Stimulated activated CD4-positive, alpha-beta T cell treated with anti-CD3 and anti-CD28 coated beads, Interleukin-1b, Interleukin-23, amount 100 ng/mL, for 4 hours (primary cell): ENCODE data around the gene SOX5.

ENCODE experiments used
- DNase-seq, 2 donors: peaks; one replicate each; pipeline ENCODE4 v3.0.0-alpha.2; 2020; ENCODE audit warnings: low read depth in 2 of 2

The SOX5 gene

DNA sequence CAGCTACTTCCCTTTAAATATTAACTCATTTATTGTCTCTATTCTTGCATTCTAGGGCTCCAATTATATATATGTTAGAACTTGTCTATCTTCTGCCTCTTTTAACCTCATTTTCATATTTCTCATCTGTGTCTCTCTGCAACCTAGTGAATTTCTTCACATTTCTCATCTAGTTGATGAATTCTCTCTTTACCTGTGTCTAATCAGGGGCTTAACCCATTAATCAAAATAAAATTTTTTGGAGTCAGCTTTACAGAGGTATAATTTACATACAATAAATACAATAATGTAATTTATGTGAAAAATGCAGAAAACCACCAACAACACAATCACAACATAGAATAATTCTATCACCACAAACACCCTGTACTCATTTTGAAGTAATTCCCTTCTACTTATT, 255.2 kb downstream of the SOX5 start:
- no peak for DNase-seq

DNA sequence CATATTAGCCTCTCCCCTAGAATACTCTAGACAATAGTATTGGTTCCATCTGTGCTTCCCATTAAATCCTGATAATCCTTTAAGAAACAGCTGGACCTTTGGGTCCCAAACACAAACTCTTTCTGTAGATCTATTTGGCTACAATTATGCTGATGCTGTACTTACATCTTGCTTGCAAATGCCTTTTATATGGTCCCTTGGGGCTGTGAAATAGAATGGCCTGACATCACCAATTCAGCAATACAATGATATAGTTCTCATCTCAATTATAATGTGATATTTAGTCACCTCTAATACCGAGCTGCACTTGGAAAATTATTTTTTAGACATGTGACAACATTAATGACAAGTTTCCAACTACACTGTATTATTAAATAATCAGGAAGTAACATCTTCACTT, 261.5 kb downstream of the SOX5 start:
- no peak for DNase-seq

DNA sequence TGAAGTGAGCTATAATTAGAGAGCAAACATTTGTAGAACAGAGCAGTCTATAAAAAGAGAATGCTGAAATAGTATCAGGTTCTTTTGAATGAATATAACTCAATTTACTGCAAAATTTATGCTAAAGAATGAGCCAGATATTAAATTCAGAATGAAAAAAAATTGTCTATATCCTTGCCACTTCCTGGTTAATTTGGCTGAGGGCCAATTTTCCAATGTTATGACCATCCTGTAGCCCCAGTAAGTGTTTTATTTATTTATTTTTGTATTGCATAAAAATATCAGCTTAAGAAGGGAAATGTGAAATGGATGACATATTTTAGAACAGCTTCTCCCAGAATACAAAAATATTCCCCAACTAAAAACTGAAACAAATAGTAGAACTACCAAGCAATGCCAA, 263.4 kb downstream of the SOX5 start:
- DNase-seq = no peak

DNA sequence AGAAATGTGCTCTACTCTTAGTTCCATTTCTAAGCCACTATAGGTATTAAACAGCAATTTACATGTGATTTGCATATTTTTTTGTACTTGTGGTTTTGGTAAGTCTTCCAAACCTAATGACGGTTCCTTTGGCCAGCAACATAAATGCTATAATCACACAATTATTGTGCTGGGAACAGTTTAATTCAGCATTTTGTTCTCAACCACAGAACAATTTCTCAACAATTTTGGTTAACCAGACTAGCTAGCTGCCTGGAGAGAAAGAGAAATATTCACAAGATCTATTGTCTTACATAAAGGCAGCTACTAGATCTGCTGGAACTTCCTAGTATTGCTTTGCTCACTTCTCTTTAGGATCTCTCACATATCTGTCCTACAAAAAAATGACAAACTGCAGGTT, 265.3 kb downstream of the SOX5 start:
- DNase-seq = no peak

DNA sequence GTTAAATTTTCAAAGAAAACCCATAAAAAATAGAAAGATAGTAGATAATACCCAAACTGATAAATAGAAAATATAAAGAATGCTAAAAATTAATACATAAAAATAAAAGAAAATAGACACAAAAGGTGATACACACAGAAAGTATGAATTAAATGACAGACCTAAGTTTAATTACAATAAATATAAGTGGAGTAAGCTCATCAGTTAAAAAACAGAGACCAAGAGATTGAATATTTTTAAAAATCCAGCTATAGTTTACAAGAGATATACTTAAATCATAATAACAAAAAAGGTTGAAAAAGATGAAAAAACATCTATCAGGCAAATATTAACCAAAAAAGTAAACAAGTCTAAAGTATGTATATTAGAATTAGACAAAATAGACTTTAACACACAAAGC, 268.2 kb downstream of the SOX5 start:
- DNase-seq = no peak

DNA sequence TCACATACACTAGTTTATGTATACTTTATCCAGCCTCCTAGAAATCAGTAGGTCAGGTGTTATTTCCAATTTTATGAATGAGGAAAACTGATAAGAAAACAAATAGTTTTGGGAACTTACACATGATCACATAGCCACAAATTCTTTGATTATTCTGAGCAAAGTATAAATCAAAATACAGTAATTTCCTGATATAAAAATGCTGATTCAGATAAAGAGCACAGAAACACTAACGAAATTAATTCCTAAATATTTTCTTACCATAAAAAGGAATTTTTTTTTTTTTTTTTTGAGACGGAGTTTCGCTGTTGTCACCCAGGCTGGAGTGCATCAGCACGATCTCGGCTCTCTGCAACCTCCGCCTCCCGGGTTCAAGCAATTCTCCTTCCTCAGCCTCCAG, 275.4 kb downstream of the SOX5 start:
- no peak for DNase-seq

DNA sequence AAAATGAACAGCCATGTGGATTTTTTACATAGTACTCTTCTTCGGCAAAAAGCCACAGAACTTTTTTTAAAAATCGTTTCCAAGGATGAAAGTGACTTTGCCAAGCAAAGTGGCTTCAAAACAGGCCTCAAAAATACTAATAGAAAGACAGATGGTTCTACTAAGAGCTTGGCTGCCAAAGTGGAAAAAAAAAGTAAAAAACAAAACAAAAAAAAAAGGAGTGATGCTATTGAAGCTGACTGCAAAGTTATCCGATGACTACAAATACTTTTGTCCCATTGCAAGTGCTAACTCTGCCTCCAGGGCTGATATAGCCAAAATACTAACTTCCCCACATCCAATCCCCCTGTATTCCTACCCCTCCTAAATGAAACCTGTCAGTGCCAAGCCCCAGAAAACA, 277.6 kb downstream of the SOX5 start:
- no peak for DNase-seq

DNA sequence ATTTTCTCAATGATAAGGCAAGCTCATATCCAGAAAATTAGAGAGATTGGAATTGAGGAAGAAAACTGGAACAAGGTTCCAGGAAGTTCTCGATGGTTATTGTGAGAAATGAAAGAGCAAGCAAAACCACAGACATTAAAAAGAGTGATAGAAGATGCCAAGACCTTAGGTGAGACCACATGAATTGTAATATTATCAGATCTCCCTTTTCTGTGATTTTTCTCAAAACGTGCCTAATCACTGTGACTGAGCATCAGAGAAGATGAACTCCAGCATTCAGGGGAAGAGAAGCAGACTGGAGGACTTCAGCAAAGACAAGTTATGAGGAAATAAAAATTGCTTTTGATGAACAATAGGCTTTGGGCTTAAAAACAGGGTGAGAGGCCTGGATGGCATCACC, 278.8 kb downstream of the SOX5 start:
- DNase-seq = no peak

DNA sequence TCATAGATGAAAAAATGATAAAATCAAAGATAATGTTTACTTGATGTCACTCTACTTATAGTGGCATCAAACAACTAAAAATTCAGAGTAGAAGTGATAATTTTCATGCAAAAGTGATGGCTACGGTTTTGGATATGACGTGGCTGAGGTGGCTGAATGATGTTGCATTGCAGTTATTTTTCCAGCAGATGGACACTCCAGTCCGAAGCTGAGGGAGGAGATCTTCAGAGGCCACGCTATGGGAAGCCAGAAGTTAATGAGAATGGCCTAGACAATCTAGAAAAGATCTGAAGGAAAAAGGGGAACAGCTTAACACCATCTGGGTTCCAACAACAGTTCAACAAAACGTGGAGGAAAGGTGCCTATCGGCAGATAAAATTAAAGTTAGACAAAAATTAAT, 279.8 kb downstream of the SOX5 start:
- DNase-seq = no peak

DNA sequence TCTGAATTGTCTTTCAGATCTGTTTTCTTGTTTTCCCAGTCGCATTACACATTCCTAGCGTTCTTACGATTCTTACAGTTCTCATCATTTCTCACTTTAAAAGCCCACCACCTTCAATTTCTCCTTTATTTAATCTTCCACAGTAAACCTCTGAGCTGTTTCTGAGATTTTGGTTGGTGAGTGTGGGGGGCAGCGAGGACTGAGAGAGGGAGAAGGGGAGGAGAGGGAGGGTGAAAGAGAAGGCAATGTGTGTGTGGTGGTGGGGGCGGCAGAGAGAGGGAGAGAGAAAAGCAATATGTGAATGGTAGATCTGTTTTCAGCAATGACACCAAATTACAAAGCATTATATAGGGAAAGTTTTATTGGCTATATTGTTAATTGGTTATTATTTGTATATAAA, 282.6 kb downstream of the SOX5 start:
- no peak for DNase-seq

DNA sequence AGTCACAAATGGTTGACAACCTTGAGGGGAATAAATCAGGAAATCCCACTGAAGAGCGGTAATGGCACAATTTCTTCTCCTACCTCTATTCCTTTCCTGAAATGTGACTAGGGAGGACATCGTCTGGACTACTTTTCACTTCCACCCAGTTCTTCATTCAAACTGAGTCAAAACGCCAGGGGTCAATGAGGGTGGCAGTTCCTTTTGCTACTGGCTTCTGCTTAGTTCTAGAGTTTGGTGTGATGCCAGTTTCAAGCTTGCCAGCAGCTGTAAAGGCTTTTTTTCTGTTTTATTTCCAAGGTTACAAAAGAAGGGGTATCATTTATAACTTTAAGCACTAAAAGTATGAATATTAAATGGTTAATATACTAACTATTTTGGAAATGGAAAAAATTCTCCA, 286.5 kb downstream of the SOX5 start:
- no peak for DNase-seq

DNA sequence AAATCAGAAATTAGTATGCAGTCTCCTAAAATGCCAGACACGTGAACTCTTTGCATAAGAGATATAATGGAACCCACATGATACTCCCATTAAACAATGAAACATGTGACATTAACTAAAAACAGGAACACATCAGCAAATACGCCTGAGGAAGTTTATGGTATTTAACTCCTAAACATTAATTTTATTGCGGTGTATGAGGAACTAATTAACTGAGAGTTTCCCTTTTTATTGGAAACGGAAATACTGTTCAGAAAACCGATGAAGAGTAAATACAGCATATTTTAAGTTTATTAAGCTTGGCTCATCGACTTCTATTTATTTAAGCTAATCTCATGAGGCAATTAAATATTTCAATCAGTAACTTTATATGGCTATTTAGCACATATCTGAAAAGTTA, 290.3 kb downstream of the SOX5 start:
- DNase-seq = no peak

DNA sequence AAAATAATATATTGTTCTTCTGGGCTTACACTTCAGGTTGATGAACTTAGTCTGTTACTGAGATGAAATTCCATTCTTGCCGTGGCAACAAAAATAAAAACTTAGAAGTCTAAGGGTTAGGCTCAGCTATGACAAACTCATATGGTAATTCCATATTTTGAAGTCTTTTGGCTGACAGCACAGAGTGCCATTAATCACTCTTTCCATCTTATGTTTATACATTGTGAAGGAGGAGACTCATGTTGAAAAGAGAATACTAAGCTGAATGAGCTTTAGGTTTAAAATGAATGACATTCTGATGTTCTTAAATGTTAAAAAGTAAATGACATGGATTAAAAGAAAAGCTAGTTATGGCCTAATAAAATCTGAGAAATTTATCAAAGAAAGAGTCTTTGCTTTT, 291.9 kb downstream of the SOX5 start:
- DNase-seq = no peak

DNA sequence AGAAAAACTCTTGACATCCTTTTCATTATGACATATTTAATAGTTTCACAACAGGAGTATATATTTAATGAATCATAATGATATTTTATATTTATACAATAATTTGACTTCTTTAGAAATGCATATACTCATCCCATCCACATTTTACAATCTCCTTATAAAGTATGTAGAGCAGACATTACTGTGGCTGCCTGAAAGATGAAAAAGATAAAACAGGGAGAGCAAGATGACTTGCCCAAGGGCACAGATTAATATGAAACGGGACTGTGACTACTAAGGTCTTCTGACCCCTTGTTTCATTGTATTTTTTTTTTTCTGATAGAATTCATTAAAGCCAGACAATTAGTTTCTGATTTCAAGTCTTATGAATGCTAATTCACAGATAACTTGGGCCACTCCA, 293.6 kb downstream of the SOX5 start:
- no peak for DNase-seq

DNA sequence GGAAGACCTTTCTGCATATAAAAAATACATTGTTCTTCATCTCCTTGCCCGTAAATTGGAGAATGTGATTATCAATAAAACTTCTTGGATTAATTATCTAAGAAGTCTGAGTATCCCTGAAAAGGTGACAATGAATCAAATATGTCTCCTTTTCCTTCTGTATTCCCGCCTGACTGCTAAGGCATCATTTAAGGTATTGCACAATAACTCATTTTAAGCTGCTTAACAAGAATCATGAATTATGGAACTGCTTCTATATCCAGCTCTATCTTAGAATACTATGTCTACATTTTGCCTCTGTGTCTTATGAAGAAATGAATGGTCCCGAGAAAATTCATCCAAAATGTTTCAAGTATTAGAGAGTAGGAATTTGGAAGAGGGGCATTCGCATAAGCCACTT, 294.4 kb downstream of the SOX5 start:
- no peak for DNase-seq

DNA sequence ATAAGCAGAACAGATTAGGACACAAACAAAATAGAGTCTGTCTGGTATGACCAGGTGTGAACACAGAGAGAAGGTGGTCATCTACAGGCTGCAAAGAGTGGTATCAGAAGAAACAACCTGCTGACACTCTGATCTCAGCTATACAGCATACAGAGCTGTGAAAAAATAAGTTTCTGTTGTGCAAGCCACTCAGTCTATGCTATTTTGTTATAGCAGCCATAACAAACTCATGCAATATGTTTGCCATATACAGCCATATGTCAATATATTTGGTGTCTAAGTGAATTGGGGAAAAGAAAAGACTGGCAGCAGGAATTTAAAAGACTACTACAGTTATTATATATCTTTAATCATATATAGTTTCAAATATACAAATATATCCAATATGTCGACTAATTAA, 300.9 kb downstream of the SOX5 start:
- DNase-seq = no peak

DNA sequence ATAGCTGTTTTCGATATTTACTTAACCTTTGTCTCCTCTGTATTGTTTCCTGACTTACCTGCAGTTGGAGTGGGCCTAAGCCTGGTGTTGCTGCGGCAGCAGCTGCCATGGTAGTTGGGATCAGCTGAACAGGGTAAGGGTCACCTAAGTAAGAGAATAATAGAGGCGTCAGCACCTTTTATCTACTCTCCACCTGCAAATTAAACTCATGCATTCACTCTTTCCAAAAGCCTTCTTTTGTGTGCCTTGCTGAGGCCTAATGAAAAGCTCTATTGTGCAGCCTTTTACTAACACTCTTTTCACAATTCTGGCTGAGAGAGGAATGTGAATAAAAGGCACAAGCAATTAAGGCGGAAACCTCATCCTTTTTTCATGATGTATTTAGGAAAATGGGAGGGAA, 308.7 kb downstream of the SOX5 start:
- no peak for DNase-seq

DNA sequence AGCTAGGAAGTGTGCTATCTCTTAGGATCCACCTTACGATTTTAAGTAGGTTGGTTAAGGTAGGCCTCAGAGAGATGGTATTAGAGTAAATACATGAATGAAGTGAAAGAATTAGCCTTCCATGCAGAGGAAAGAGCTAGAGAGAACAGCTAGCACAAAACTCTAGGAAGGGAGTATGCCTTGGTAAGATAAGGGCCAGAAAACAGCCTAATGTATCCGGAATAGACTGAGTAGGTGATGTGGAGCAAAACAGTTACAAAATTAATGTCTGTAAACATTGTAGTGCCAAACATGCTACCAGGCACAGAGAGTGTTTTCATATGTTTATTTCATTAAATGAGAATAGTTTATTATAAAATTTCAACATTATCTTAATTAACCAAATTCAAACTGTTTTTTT, 315.1 kb downstream of the SOX5 start:
- no peak for DNase-seq

DNA sequence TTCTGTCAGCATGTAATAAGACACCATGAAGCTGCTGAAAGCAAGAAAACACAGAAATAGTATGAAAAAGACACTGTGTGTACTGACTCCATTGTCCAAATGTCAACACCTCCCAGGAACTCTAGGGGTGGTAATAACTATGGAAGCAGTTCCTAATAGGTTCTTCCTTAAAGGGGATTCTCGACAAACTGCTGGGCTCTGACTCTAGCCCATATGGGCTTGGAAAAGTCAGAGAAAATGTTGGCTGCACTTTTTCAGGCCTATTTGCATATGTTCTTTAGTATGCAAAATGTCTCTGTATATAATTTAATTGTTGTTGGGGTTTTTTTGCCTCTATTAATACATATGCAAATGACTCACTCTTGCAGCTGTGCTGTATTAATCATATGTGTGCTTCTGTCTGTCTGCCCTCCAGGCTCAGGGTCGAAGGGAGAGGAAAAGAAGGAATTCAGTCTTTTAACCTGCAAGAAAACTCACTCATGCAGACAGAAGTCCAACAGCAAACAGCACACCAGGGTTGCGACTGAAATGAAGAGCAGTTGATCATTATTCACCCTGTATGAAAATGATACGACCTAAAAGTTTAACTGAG, 317.6 kb downstream of the SOX5 start:
- no peak for DNase-seq

DNA sequence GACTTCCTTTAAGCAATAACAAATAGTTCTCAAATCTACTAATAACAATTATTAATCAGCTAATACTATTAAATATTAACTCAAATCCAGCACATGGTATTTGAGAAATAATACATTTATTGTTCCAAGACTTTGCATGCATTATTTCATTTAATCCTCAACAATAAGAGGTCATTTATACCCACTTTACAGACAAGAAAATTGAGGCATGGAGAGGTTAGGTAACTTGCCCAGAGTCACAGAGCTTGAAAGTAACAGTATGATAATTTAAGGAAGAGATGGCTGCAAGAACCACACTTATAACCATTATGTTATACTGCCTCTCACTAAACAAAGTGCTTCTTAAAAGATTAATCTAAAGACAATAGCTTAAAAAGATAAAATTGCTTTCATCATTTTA, 318.9 kb downstream of the SOX5 start:
- DNase-seq = no peak

DNA sequence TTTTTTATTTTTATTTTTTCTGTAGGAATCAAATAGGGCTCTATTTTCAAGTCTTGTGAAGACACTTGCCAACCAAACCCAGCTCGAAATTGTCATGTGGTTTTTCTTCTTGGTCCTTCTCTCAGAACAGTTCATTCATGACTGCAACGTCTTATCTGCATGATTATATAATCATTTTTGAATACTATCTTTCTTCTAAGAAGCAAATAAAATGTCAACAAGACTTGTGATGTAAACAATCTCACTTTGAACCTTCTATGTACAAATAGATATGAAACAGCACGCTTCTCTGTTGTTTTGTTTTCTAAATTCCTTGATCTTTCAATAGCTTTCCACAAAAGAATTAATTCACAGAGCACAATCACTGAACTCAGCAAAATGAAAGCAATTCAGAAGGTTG, 320.7 kb downstream of the SOX5 start:
- DNase-seq = no peak

DNA sequence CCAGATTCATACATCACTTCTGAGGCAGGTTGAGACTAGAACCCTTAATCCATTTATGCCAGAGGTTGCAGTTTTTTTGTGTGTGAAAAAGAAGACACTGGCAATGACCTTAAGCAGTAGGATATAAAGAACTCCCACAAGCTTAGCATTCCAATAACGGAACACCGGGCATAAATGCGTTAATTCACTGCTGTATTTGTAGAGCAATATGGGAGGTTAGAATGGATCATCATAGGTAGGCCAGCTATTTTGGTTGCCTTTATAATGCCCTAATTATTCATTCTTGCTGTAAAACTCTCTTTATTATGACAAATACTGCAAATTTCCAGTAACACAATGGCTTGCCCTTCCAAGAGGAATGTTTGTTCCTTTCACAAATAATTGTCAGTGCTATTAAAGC, 322.7 kb downstream of the SOX5 start:
- no peak for DNase-seq

DNA sequence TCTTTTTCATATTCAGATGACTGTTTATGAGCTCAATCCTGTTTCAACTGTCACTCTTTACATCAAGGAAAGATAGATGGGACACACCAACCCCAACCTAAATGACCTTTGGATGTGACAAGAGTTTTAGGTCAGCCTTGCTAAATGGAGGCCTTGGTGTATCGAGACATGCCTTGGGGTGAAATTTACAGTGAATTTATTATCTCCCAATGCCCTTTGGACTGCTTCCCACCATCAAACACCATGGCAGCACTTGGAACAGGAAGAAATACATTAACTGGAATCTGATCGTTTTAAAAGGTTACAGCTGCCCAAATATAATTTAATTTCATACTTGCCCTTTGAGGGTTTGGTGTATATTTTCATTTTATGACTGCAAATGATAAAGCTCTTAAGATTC, 327.6 kb downstream of the SOX5 start:
- no peak for DNase-seq

DNA sequence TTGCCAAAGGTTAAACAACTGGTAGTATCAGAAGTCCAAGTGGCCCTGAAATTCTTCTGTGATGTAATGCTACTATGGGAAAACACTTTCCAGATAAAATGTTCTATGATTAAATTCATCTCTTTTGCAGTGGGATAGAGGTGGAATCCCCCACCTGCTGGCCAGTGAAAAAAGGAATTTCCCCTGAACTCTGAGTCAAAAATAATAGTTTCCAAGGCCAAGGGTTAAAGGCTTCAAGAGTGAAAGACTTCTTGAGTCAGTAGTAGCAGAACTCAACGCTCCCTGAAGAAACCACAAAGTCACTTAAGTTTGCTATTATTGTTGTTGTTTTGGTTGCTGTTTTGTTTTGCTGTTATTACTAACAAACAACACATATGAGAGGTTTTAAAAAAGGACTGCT, 330.8 kb downstream of the SOX5 start:
- DNase-seq = no peak

DNA sequence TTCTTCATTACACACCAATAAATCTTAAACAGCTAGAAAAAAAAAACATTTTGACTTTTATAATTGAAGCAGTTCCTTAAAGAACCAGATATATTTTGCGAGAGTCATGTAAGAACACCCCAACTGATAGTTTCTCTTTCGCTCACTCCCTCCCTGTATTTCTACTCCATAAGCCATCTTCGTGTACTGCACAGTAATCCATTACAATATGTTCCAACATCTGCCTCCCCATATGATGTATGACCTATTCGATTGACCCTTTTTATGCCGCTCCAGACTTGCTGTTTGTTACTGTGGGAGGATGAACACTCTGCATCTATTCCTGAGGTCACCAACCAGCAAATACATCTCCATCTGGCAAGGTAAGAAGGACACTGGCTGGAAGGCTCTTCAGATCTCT, 331.7 kb downstream of the SOX5 start:
- no peak for DNase-seq
